GM21360 (cell line): Measurements from ENCODE around the gene SUCLG1.
"Not testable (repeated sequence)": the region's sequence is repeated elsewhere in the genome, so short reads cannot be mapped to it uniquely, and the experiment has no call there.

ENCODE experiments used
- ATAC-seq: cut with Tn5 transposase; IDR thresholded peaks from one replicate; pipeline ENCODE4 v1.9.1; 2021; ENCODE audit warnings: mild to moderate bottlenecking, moderate library complexity; ENCODE audit not compliant: unreplicated experiment

SUCLG1 gene

GRCh38 chr2:84424152-84424551 lies 34.9 kb downstream of the SUCLG1 start:
- no peak for ATAC-seq

DNA sequence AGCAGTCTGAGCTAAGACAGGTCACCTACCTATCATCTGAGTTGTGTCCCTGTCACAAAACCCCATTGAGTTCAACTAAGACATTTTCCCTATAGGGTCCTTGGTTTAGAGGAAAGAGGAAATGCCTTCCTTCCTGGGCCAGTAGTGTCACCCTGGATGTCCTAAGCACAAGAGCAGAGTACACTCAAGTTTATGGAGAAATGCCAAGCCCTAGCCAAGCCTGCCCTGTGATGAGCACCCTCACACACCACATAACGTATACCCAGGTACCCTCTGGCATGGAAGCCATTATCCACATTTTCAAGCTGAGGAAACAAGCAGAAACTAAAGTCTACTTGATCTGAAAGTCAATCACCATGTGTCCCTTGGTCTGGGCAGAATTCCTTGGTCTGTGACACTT lies 37.3 kb downstream of the SUCLG1 start:
- ATAC-seq: no peak

DNA sequence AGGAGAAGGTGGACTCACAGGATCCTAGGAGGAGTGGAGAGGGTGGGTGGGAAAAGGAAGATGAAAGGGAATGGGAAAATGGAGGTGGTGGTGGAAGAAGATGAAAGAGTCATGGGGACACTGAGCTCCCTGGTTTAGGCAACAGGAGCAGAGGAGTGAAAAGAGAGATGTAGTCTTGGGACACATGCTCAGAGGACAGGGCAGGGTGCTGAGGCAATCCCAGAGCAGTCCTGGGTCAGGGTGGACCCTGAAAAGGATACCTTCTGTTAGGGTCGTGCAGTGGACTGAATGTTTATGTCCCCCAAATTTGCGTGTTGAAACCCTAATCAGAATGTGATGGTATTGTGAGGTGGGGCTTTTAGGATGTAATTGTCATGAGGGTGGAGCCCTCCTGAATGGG lies 37.9 kb downstream of the SUCLG1 start:
- ATAC-seq: no peak

DNA sequence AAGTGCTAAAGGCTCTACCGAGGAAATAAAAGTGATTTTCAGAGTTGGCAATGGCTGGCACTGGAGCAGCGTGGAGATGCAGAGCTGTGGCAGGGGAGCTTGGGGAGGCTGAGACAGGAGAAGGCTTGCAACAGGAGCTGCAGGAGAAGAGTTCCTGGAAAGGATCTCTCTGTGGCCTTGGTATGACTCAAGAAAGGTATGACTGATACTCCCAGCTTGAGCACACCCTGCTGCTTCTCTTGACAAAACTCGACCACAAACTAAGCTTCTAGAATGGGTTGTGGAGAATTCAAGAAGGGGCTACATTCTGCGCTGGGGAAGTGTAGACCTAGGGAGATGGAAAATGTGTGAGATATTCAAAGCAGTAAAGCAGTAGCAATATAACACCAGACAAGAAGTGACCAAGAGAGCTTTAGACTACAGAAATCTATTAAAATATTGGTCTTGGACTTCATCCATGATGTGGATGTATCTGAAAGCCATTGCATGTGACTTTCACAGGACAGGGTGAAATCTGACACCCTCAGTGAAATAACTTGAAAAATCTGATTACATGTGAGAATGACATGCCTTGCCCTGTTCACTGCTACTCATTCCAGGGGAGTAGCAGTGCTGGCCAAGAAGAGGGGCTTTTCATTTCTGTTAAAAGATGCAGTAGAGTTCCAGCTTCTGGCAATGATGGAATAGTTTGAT lies 41.5 kb downstream of the SUCLG1 start:
- no peak for ATAC-seq

DNA sequence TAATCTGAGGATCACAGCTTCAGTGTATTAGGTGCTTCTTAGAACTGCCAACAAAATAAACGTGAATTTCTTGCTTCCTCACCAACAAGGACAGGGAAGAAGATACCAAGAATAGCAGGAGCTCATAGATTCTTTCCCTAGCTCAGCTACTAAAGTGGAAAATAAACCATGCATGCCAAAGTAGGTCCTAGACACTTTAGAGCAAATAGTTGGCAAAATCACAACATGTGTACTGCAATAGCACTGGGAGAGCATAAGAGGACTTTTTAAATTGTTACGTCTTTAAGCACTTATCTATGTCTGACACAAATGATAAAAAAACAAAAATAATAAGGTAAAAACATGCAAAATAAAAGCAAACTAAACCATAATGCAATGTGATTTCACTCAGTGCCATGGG lies 49.5 kb downstream of the SUCLG1 start:
- ATAC-seq: no peak

- ATAC-seq: not testable (repeated sequence)
Measured at GRCh38 chr2:84402111-84402510, 57.0 kb downstream of the SUCLG1 start.

DNA sequence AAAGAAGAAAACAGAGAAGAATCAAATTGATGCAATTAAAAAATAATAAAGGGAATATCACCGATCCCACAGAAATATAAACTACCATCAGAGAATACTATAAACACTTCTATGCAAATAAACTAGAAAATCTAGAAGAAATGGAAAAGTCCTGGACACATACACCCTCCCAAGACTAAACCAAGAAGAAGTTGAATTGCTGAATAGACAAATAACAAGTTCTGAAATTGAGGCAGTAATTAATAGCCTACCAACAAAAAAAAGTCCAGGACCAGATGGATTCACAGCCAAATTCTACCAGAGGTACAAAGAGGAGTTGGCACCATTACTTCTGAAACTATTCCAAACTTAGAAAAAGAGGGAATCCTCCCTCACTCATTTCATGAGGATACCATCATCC lies 59.2 kb downstream of the SUCLG1 start:
- ATAC-seq: not testable (repeated sequence)

GRCh38 chr2:84395820-84396219 lies 63.3 kb downstream of the SUCLG1 start:
- no peak for ATAC-seq

- ATAC-seq: no peak
Measured at GRCh38 chr2:84394628-84395027, 64.5 kb downstream of the SUCLG1 start.

DNA sequence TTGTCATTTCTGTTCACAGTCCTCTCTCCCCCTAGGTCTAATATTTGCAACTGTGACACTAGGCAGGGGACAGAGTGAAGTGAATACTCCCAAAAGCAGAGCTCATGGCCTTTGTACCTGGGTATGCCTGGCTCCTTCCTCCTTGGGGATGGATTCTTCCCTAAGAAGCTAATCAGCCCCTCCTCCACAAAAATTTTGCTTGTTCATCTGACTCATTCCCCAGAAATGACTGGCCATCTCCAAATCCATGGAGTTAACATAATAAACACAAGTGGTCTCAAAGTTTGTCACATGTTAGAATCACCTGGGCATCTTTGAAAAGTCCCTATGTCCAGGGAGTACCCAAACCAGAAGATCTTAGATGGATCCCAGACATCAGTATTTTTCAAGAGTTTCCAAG lies 65.3 kb downstream of the SUCLG1 start:
- no peak for ATAC-seq

DNA sequence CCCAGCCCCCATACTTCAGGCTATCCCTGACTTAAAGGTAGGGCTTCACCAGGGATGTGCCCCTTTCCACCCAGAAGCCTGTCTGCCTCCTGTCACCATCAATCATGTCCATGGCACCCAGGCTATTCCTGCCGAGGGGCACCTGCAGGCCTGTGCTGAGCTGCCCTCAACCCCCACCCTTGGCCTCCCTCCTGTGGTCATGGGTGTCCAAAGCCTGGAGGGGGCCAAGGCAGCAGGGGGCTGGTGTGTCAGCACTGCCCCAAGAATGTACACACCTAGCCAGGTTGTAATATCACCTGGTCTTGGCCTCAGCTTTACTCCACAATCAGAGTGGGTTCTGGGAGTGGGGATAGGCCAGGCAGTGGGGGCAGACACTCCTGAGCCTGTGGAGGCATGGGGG lies 69.3 kb downstream of the SUCLG1 start:
- no peak for ATAC-seq

DNA sequence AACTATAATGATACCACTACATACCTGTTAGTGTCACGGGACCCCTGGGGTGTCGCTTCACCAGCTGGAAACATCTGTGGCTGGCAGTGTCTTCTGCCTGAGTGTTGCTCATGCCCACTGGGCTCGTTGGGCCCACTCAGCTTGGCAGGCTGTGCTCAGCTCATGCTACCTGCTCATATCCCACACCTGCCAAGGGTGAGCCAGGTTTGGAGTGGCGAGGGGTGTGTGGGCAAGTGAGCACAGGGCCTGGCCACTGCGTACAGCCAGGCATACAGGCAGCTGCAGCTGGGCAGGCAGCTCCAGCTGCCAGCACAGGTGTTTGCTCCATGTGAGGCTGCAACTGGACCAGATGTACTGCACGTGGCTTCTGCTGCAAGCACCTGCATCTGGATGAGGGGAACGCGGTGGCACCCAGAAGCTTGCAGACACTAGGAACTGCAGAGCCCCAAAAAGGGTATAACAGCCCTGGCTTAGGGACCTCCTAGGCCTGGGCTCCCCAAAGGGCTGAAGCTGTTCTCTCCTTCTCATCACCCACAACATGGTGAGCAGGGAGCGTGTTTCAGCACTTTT lies 70.1 kb downstream of the SUCLG1 start:
- ATAC-seq: no peak

GRCh38 chr2:84388133-84388532 lies 70.9 kb downstream of the SUCLG1 start:
- ATAC-seq: no peak

GRCh38 chr2:84386336-84387040 lies 72.6 kb downstream of the SUCLG1 start:
- no peak for ATAC-seq

GRCh38 chr2:84383271-84383670 lies 75.8 kb downstream of the SUCLG1 start:
- no peak for ATAC-seq

- ATAC-seq: no peak
Measured at GRCh38 chr2:84380875-84381274, 78.2 kb downstream of the SUCLG1 start.

GRCh38 chr2:84378960-84379359 lies 80.1 kb downstream of the SUCLG1 start:
- no peak for ATAC-seq

GRCh38 chr2:84375020-84375419 lies 84.1 kb downstream of the SUCLG1 start:
- no peak for ATAC-seq

DNA sequence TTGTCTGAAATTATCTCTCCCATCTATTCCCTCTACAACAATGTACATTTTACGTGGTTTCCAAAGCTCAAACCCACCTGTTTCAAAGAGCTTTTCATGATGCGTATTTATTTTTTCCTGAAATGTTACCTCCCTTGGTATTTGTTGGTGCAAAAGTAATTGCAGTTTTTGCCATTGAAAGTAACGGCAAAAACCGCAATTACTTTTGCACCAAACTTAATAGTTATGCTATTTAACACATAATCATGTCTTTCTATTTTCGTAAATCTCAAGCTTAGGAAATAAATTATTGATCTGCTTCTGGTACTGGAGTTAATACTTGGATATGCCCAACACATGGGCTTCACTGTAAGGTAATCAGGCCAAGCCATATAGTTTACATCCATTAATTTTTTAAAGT lies 85.2 kb downstream of the SUCLG1 start:
- ATAC-seq: no peak
